Measurements from ENCODE around the gene PLBD2.

PLBD2 gene

DNA sequence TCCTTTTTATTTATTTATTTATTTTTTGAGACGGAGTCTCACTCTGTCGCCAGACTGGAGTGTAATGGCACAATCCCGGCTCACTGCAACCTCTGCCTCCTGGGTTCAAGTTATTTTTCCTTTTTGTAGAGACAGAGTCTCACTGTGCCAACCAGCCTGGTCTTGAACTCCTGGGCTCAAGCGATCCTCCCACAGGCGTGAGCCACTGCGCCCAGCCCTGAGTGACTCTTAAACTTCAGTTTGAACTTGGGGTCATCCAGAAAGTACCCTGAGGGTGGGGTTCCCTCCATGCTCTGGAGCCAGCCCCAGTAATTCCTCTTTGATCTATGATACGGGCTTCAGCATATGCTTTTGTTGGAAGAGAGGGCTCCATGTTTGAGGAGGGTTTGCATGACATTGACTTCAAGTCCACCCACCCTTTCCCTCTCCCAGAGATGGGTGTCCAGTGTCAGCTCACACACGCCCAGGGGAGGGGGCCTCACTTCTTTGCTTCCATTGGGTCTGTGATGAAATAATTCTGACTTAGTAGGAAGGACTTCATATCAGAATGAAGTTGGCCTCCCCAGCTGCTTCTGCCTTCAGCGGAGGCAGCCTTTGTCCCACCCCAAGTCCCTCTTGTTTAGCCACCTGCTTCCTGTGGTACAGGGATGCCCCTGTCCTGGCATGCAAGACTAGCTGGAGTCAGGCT, 33.4 kb downstream of the PLBD2 start:
- TF ChIP-seq POLR2AphosphoS5 (IDR thresholded peaks at IDR 0.05; ENCODE audit: low read depth, low read length) (no peak), TAF1 (IDR thresholded peaks at IDR 0.05; ENCODE audit: borderline replicate concordance, insufficient read depth, low read length) (no peak)

DNA sequence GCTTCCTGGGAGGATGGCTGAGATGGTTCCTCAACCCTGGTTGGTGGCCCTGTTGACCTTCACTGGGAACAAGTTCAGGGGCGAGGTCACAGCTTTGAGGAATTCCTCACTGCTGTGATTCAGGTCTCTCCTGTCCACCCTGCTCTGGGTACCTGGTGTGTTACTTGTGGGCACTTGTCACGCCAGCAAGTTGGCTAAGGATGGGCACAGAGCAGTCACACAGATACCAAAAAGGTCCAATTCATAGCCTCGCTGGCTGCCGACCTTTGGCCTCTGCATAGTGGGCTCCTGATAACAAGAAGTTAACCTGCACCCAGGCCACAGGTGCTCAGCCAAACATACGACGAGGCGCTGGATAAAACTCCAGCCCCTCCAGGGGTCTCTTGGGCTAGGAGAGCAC, 34.1 kb downstream of the PLBD2 start:
- TF ChIP-seq SIN3A (IDR thresholded peaks at IDR 0.05; ENCODE audit: borderline replicate concordance, insufficient read depth, low read length) (no peak), FOXP2 (optimal IDR thresholded peaks at IDR 0.05; ENCODE audit: borderline replicate concordance, extremely low read depth, extremely low read length, insufficient read depth) (no peak), POLR2AphosphoS5 (IDR thresholded peaks at IDR 0.05; ENCODE audit: low read depth, low read length) (no peak), TAF1 (IDR thresholded peaks at IDR 0.05; ENCODE audit: borderline replicate concordance, insufficient read depth, low read length) (no peak), REST (IDR thresholded peaks at IDR 0.05; ENCODE audit: insufficient read depth in 1 of 2, low read depth in 2 of 2, low read length in 2 of 2) (no peak)

- TF ChIP-seq REST (IDR thresholded peaks at IDR 0.05; ENCODE audit: insufficient read depth in 1 of 2, low read depth in 2 of 2, low read length in 2 of 2): no peak
- TF ChIP-seq POLR2AphosphoS5 (IDR thresholded peaks at IDR 0.05; ENCODE audit: low read depth, low read length): no peak
- no peak for TF ChIP-seq TAF1 (IDR thresholded peaks at IDR 0.05; ENCODE audit: borderline replicate concordance, insufficient read depth, low read length)
- TF ChIP-seq SIN3A (IDR thresholded peaks at IDR 0.05; ENCODE audit: borderline replicate concordance, insufficient read depth, low read length): no peak
- TF ChIP-seq FOXP2 (optimal IDR thresholded peaks at IDR 0.05; ENCODE audit: borderline replicate concordance, extremely low read depth, extremely low read length, insufficient read depth): no peak
Measured at GRCh38 chr12:113392988-113393579, 34.7 kb downstream of the PLBD2 start.

- TF ChIP-seq REST (IDR thresholded peaks at IDR 0.05; ENCODE audit: insufficient read depth in 1 of 2, low read depth in 2 of 2, low read length in 2 of 2) (no peak), SIN3A (IDR thresholded peaks at IDR 0.05; ENCODE audit: borderline replicate concordance, insufficient read depth, low read length) (no peak), POLR2AphosphoS5 (IDR thresholded peaks at IDR 0.05; ENCODE audit: low read depth, low read length) (no peak), TAF1 (IDR thresholded peaks at IDR 0.05; ENCODE audit: borderline replicate concordance, insufficient read depth, low read length) (no peak), FOXP2 (optimal IDR thresholded peaks at IDR 0.05; ENCODE audit: borderline replicate concordance, extremely low read depth, extremely low read length, insufficient read depth) (no peak)
Measured at GRCh38 chr12:113393749-113394148, 35.4 kb downstream of the PLBD2 start.

DNA sequence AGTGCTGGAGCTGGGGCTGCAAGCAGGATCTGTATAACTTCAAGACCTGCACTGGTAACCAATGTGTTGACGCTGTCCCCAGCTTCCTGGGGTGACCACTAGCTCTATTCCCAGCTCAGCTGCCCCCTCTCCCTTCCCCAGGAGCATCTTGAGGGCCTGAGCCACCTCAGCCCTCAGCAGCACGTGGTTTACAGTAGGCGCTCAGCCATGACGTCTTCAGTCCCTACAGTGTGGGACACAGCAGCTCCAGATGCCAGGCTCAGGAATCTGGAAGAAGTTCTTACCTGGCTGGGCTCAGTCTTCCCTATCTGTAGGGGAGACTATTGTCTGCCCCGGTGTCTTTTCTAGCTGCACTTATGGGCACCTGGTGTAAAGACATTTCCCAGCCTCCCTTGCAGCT, 36.7 kb downstream of the PLBD2 start:
- TF ChIP-seq FOXP2 (optimal IDR thresholded peaks at IDR 0.05; ENCODE audit: borderline replicate concordance, extremely low read depth, extremely low read length, insufficient read depth) (no peak), POLR2AphosphoS5 (IDR thresholded peaks at IDR 0.05; ENCODE audit: low read depth, low read length) (no peak), TAF1 (IDR thresholded peaks at IDR 0.05; ENCODE audit: borderline replicate concordance, insufficient read depth, low read length) (no peak), SIN3A (IDR thresholded peaks at IDR 0.05; ENCODE audit: borderline replicate concordance, insufficient read depth, low read length) (no peak), REST (IDR thresholded peaks at IDR 0.05; ENCODE audit: insufficient read depth in 1 of 2, low read depth in 2 of 2, low read length in 2 of 2) (no peak)
